ENCODE results near the gene MCRIP2. TPM values are rescaled to one million over a fixed set of nuclear protein-coding genes. Genes with fewer than 3 reads are reported as not detected.

Gene MCRIP2
- polyA plus RNA-seq, 2 donors: 23.9 to 31.4 TPM

DNA sequence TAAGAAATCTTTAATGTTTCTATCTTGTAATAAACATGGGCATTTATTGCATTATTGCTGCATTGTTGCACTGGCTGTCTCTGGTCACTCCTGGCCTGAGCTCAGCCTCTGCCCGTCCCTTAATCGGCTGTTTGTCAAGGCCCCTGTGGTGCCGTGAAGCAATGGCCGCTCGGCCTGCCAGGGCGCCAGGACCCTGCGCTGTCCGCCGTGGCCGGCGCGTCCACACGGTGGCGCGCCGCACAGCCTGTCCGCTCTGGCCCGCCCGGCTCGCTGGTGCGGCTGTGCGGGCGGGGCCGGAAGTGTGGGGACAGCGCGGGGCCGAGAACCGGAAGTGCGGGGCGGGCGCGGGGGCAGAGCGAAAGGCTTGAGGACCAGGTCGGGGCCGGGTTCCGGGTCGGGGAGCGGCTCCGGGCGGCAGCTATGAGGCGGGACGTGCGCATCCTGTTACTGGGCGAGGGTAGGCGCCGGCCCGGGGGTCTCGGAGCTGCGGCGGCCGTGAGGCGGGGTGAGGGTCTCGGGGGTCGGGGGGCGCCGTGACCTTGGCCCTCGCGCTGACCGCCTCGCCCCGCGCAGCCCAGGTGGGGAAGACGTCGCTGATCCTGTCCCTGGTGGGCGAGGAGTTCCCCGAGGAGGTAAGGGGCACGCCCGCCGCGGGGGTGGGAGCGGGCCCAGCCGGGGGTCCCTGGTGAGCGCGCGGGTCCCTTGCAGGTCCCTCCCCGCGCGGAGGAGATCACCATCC is 26.3 kb downstream of the MCRIP2 start, which contains the start of gene RHOT2:
RHOT2 (plus strand) TSS at position 353 of the 739 bp plus-strand sequence; CDS start at position 421, 68 bp downstream.
- H3K9me3 ChIP-seq (ENCODE audit: control insufficient read depth in 2 of 2, insufficient read depth in 1 of 2, low read depth in 1 of 2, low read length in 1 of 2): no peaks in the 10 kb centered on the region
- H3K4me1 ChIP-seq (ENCODE audit: control insufficient read depth in 2 of 2, insufficient read depth in 2 of 2, low read length in 1 of 2): peaks cover 12 to 24% of the 10 kb centered on the region in 2 donors
- no peaks in the 10 kb centered on the region for H3K27me3 ChIP-seq (ENCODE audit: control insufficient read depth in 1 of 2, insufficient read depth in 2 of 2, low read length in 2 of 2)
- peaks cover 20 to 41% of the 10 kb centered on the region in 2 donors for H3K36me3 ChIP-seq (ENCODE audit: control insufficient read depth in 2 of 2, insufficient read depth in 2 of 2, low read length in 1 of 2)
- H3K27ac ChIP-seq (ENCODE audit: low read depth in 2 of 2, low read length in 1 of 2): peak within 1 kb of the TSS; percentile 70 to 87
- WGBS, 2 donors: 1% methylated on average over 49 to 78 of the region's 78 CpGs
- H3K4me3 ChIP-seq (ENCODE audit: low read depth in 1 of 2, low read length in 2 of 2): peak within 1 kb of the TSS; percentile 67 to 88

- Histone ChIP-seq H3K4me1 (ENCODE audit: control insufficient read depth in 2 of 2, insufficient read depth in 2 of 2, low read length in 1 of 2) (peaks cover 12 to 24% of the 10 kb centered on the region in 2 donors), H3K36me3 (ENCODE audit: control insufficient read depth in 2 of 2, insufficient read depth in 2 of 2, low read length in 1 of 2) (peaks cover 20 to 48% of the 10 kb centered on the region in 2 donors), H3K9me3 (ENCODE audit: control insufficient read depth in 2 of 2, insufficient read depth in 1 of 2, low read depth in 1 of 2, low read length in 1 of 2) (no peaks in the 10 kb centered on the region), H3K4me3 (ENCODE audit: low read depth in 1 of 2, low read length in 2 of 2) (peak overlapping the region; percentile 67 to 88), H3K27ac (ENCODE audit: low read depth in 2 of 2, low read length in 1 of 2) (peak overlapping the region; percentile 70 to 87), H3K27me3 (ENCODE audit: control insufficient read depth in 1 of 2, insufficient read depth in 2 of 2, low read length in 2 of 2) (no peaks in the 10 kb centered on the region)
- 7 to 8% methylated on average over 48 to 50 of the region's 50 CpGs for WGBS, 2 donors
These were observed 27.0 kb downstream of the MCRIP2 start for GRCh38 chr16:668519-669171.

GRCh38 chr16:669666-670065 is 28.0 kb downstream of the MCRIP2 start:
- 92 to 95% methylated on average over 13 of the region's 13 CpGs for WGBS, 2 donors
- peaks cover 20 to 55% of the 10 kb centered on the region in 2 donors for H3K36me3 ChIP-seq (ENCODE audit: control insufficient read depth in 2 of 2, insufficient read depth in 2 of 2, low read length in 1 of 2)
- no peak overlapping the region for H3K27ac ChIP-seq (ENCODE audit: low read depth in 2 of 2, low read length in 1 of 2)
- no peak overlapping the region for H3K4me3 ChIP-seq (ENCODE audit: low read depth in 1 of 2, low read length in 2 of 2)
- no peaks in the 10 kb centered on the region for H3K27me3 ChIP-seq (ENCODE audit: control insufficient read depth in 1 of 2, insufficient read depth in 2 of 2, low read length in 2 of 2)
- peaks cover 12 to 24% of the 10 kb centered on the region in 2 donors for H3K4me1 ChIP-seq (ENCODE audit: control insufficient read depth in 2 of 2, insufficient read depth in 2 of 2, low read length in 1 of 2)
- H3K9me3 ChIP-seq (ENCODE audit: control insufficient read depth in 2 of 2, insufficient read depth in 1 of 2, low read depth in 1 of 2, low read length in 1 of 2): no peaks in the 10 kb centered on the region

DNA sequence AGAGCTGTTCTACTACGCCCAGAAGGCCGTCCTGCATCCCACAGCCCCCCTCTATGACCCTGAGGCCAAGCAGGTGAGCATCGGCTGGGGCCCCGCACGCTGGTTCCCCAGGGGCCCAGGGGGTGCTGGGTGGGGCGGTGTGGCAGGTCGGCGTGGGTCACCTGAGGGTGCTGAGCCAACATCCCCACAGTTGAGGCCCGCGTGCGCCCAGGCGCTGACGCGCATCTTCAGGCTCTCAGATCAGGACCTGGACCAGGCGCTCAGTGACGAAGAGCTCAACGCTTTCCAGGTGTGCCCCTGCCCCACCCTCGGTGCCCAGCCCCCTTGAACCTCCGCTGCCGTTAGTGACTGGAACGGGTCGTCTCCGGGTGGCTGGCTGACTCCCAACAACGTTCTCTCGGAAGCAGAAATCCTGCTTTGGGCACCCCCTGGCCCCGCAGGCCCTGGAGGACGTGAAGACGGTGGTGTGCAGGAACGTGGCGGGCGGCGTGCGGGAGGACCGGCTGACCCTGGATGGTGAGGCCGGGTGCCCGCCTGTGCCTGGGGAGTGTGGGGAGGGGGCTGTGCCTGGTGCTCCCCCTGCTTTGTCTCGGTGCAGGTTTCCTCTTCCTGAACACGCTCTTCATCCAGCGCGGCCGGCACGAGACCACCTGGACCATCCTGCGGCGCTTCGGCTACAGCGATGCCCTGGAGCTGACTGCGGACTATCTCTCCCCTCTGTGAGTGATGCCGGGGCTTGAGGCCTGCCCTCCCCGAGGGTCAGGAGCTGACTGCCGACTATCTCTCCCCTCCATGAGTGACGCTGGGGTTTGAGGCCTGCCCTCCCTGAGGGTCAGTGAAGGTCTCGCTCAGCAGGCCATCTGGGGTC is 29.1 kb downstream of the MCRIP2 start:
- peaks cover 20 to 55% of the 10 kb centered on the region in 2 donors for H3K36me3 ChIP-seq (ENCODE audit: control insufficient read depth in 2 of 2, insufficient read depth in 2 of 2, low read length in 1 of 2)

GRCh38 chr16:671353-672131 is 29.9 kb downstream of the MCRIP2 start:
- Histone ChIP-seq H3K27ac (ENCODE audit: low read depth in 2 of 2, low read length in 1 of 2) (no peak overlapping the region), H3K4me3 (ENCODE audit: low read depth in 1 of 2, low read length in 2 of 2) (no peak overlapping the region), H3K27me3 (ENCODE audit: control insufficient read depth in 1 of 2, insufficient read depth in 2 of 2, low read length in 2 of 2) (no peaks in the 10 kb centered on the region), H3K9me3 (ENCODE audit: control insufficient read depth in 2 of 2, insufficient read depth in 1 of 2, low read depth in 1 of 2, low read length in 1 of 2) (no peaks in the 10 kb centered on the region), H3K4me1 (ENCODE audit: control insufficient read depth in 2 of 2, insufficient read depth in 2 of 2, low read length in 1 of 2) (peaks cover 18 to 36% of the 10 kb centered on the region in 2 donors), H3K36me3 (ENCODE audit: control insufficient read depth in 2 of 2, insufficient read depth in 2 of 2, low read length in 1 of 2) (peaks cover 20 to 48% of the 10 kb centered on the region in 2 donors)
- WGBS, 2 donors: 82 to 87% methylated on average over 35 to 40 of the region's 40 CpGs

More for the DNA sequence above, 29.1 kb downstream of the MCRIP2 start:
- Histone ChIP-seq H3K9me3 (ENCODE audit: control insufficient read depth in 2 of 2, insufficient read depth in 1 of 2, low read depth in 1 of 2, low read length in 1 of 2) (no peaks in the 10 kb centered on the region), H3K4me1 (ENCODE audit: control insufficient read depth in 2 of 2, insufficient read depth in 2 of 2, low read length in 1 of 2) (peaks cover 17 to 31% of the 10 kb centered on the region in 2 donors), H3K27me3 (ENCODE audit: control insufficient read depth in 1 of 2, insufficient read depth in 2 of 2, low read length in 2 of 2) (no peaks in the 10 kb centered on the region), H3K27ac (ENCODE audit: low read depth in 2 of 2, low read length in 1 of 2) (no peak overlapping the region), H3K4me3 (ENCODE audit: low read depth in 1 of 2, low read length in 2 of 2) (no peak overlapping the region)
- WGBS, 2 donors: 90% methylated on average over 49 to 52 of the region's 52 CpGs

DNA sequence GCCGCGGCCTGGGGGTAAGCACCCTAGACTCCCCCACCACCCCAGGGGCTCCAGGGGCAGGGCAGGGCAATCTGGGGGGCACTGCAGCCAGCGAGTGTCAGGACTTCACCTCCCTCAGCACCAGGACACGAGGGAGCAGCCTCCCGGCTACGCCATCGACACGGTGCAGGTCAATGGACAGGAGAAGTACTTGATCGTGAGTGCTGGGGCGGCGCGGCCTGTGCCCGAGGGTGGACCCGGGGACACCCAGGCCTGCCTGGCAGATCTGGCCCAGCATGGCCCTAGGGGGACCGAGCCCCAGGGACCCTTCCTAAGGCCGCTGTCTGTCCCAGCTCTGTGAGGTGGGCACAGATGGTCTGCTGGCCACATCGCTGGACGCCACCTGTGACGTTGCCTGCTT is 30.7 kb downstream of the MCRIP2 start:
- WGBS, 2 donors: 93 to 94% methylated on average over 19 of the region's 19 CpGs
- H3K4me3 ChIP-seq (ENCODE audit: low read depth in 1 of 2, low read length in 2 of 2): no peak overlapping the region
- H3K9me3 ChIP-seq (ENCODE audit: control insufficient read depth in 2 of 2, insufficient read depth in 1 of 2, low read depth in 1 of 2, low read length in 1 of 2): no peaks in the 10 kb centered on the region
- peaks cover 20 to 48% of the 10 kb centered on the region in 2 donors for H3K36me3 ChIP-seq (ENCODE audit: control insufficient read depth in 2 of 2, insufficient read depth in 2 of 2, low read length in 1 of 2)
- H3K27ac ChIP-seq (ENCODE audit: low read depth in 2 of 2, low read length in 1 of 2): no peak overlapping the region
- no peaks in the 10 kb centered on the region for H3K27me3 ChIP-seq (ENCODE audit: control insufficient read depth in 1 of 2, insufficient read depth in 2 of 2, low read length in 2 of 2)
- H3K4me1 ChIP-seq (ENCODE audit: control insufficient read depth in 2 of 2, insufficient read depth in 2 of 2, low read length in 1 of 2): peaks cover 14 to 38% of the 10 kb centered on the region in 2 donors

DNA sequence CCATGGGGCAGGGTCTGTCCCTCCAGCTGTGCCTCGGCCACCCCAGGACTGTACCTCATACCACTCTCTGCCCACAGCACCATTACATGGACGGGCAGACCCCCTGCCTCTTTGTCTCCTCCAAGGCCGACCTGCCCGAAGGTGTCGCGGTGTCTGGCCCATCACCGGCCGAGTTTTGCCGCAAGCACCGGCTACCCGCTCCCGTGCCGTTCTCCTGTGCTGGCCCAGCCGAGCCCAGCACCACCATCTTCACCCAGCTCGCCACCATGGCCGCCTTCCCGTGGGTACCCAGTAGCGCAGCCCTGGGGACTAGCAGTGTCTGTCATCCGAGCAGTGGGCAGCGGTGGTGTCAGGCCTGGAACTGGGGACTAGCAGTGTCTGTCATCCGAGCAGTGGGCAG is 31.2 kb downstream of the MCRIP2 start:
- no peaks in the 10 kb centered on the region for H3K9me3 ChIP-seq (ENCODE audit: control insufficient read depth in 2 of 2, insufficient read depth in 1 of 2, low read depth in 1 of 2, low read length in 1 of 2)
- H3K27me3 ChIP-seq (ENCODE audit: control insufficient read depth in 1 of 2, insufficient read depth in 2 of 2, low read length in 2 of 2): no peaks in the 10 kb centered on the region
- H3K4me1 ChIP-seq (ENCODE audit: control insufficient read depth in 2 of 2, insufficient read depth in 2 of 2, low read length in 1 of 2): peaks cover 13 to 40% of the 10 kb centered on the region in 2 donors
- no peak overlapping the region for H3K27ac ChIP-seq (ENCODE audit: low read depth in 2 of 2, low read length in 1 of 2)
- no peak overlapping the region for H3K4me3 ChIP-seq (ENCODE audit: low read depth in 1 of 2, low read length in 2 of 2)
- 89 to 94% methylated on average over 21 of the region's 21 CpGs for WGBS, 2 donors
- peaks cover 20 to 48% of the 10 kb centered on the region in 2 donors for H3K36me3 ChIP-seq (ENCODE audit: control insufficient read depth in 2 of 2, insufficient read depth in 2 of 2, low read length in 1 of 2)

GRCh38 chr16:673399-673991 is 31.9 kb downstream of the MCRIP2 start:
- Histone ChIP-seq H3K36me3 (ENCODE audit: control insufficient read depth in 2 of 2, insufficient read depth in 2 of 2, low read length in 1 of 2) (peaks cover 20 to 48% of the 10 kb centered on the region in 2 donors), H3K4me1 (ENCODE audit: control insufficient read depth in 2 of 2, insufficient read depth in 2 of 2, low read length in 1 of 2) (peaks cover 13 to 43% of the 10 kb centered on the region in 2 donors), H3K4me3 (ENCODE audit: low read depth in 1 of 2, low read length in 2 of 2) (no peak overlapping the region), H3K27ac (ENCODE audit: low read depth in 2 of 2, low read length in 1 of 2) (no peak overlapping the region), H3K27me3 (ENCODE audit: control insufficient read depth in 1 of 2, insufficient read depth in 2 of 2, low read length in 2 of 2) (no peaks in the 10 kb centered on the region), H3K9me3 (ENCODE audit: control insufficient read depth in 2 of 2, insufficient read depth in 1 of 2, low read depth in 1 of 2, low read length in 1 of 2) (no peaks in the 10 kb centered on the region)
- 82 to 84% methylated on average over 18 of the region's 18 CpGs for WGBS, 2 donors
